ENCODE measurements around the gene NET1. TPM values are rescaled to one million over a fixed set of nuclear protein-coding genes. Genes with fewer than 3 reads are reported as not detected.

Gene NET1
- total RNA-seq, 1 donor from 2014 or later = 103 TPM

DNA sequence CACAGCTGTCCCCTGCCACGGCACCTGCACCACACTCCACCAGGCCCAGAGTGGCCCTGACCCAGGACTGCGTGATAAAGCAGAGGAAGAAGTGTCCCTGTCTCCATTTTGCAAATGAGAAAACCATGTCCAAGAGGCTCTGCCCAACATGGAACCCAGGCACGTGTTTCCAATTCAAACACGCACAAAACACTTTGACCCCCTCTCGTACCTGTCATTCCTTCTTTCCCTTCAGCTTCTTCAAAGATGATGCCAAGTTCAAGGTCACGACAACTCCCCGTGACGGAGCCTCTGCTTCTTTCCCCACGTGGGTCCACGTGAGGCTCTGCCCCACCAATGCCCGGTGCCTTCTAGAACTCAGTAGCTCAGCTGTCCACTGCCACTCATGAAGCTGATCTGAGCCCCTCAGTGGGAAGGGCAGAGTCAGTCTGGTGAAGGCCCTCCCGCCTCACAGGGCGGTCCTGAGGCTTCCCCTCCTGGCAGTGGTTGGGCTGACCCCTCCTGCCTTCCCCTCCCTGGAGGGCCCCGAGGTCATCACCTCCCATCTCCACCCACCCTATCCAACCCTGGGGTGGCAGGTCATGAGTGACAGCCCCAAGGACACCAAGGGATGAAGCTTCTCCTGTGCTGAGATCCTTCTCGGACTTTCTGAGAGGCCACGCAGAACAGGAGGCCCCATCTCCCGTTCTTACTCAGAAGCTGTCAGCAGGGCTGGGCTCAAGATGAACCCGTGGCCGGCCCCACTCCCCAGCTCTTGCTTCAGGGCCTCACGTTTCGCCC is 68.0 kb downstream of the NET1 start:
- H3K27me3 ChIP-seq = no peaks in the 10 kb centered on the region
- H3K36me3 ChIP-seq = no peaks in the 10 kb centered on the region
- H3K4me3 ChIP-seq = no peak overlapping the region
- TF ChIP-seq POLR2AphosphoS5 (IDR thresholded peaks at IDR 0.05; ENCODE audit: insufficient read depth in 1 of 2, low read depth in 1 of 2) (no peak), POLR2A (IDR thresholded peaks at IDR 0.05) (no peak)
- TF ChIP-seq, protein P1, sequence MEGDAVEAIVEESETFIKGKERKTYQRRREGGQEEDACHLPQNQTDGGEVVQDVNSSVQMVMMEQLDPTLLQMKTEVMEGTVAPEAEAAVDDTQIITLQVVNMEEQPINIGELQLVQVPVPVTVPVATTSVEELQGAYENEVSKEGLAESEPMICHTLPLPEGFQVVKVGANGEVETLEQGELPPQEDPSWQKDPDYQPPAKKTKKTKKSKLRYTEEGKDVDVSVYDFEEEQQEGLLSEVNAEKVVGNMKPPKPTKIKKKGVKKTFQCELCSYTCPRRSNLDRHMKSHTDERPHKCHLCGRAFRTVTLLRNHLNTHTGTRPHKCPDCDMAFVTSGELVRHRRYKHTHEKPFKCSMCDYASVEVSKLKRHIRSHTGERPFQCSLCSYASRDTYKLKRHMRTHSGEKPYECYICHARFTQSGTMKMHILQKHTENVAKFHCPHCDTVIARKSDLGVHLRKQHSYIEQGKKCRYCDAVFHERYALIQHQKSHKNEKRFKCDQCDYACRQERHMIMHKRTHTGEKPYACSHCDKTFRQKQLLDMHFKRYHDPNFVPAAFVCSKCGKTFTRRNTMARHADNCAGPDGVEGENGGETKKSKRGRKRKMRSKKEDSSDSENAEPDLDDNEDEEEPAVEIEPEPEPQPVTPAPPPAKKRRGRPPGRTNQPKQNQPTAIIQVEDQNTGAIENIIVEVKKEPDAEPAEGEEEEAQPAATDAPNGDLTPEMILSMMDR (IDR thresholded peaks at IDR 0.05) = no peak
- no peak for DNase-seq (ENCODE audit: extremely low spot score in 2 of 2)
- intact Hi-C loops (cut with DNase I) = no loop called here
- no peak overlapping the region for H3K27ac ChIP-seq
- H3K4me1 ChIP-seq = no peaks in the 10 kb centered on the region
- no peaks in the 10 kb centered on the region for H3K9me3 ChIP-seq

DNA sequence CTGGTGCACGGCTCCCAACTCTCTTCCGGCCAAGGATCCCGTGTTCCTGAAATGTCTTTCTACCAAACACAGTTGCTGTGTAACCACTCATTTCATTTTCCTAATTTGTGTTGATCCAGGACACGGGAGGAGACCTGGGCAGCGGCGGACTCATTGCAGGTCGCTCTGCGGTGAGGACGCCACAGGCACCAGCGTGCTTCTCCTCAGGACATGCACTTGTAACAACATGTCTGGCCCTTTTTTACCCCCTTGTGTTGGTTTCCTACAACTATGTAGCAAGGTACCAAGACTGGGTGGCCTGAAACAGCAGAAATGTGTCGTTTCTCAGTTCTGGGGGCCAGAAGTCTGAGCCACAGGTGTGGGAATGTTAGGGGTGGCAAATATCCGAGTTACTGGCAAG is 68.8 kb downstream of the NET1 start:
- no peak overlapping the region for H3K4me3 ChIP-seq
- H3K27ac ChIP-seq = no peak overlapping the region
- no peaks in the 10 kb centered on the region for H3K27me3 ChIP-seq
- no peaks in the 10 kb centered on the region for H3K36me3 ChIP-seq
- H3K4me1 ChIP-seq = no peaks in the 10 kb centered on the region
- no peaks in the 10 kb centered on the region for H3K9me3 ChIP-seq
- no peak for DNase-seq (ENCODE audit: extremely low spot score in 2 of 2)
- TF ChIP-seq POLR2A (IDR thresholded peaks at IDR 0.05) (no peak), POLR2AphosphoS5 (IDR thresholded peaks at IDR 0.05; ENCODE audit: insufficient read depth in 1 of 2, low read depth in 1 of 2) (no peak)
- TF ChIP-seq, protein P1 (IDR thresholded peaks at IDR 0.05) = no peak
- intact Hi-C loops (cut with DNase I) = no loop called here

DNA sequence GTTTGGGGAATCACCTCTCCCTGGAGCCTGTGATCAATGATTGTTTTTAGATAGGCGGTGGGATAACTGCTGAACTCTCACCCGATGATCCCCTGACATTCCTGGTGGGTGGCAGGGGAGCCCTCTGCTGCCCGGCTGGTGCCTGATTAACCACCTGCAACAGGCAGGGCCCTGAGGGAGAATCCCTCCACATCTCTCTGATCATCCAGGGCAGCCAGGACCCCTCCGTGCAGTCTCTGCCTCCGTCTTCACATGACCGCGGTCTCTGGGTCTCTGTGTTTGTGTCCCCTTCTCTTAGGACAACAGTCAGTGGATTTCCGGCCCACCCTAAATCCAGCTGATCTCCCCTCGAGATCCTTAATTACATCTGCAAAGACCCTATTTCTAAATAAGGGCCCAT is 69.7 kb downstream of the NET1 start:
- no peak for DNase-seq (ENCODE audit: extremely low spot score in 2 of 2)
- TF ChIP-seq POLR2A (IDR thresholded peaks at IDR 0.05) (no peak), POLR2AphosphoS5 (IDR thresholded peaks at IDR 0.05; ENCODE audit: insufficient read depth in 1 of 2, low read depth in 1 of 2) (no peak)
- TF ChIP-seq, protein P1 (IDR thresholded peaks at IDR 0.05) = no peak
- Histone ChIP-seq H3K4me1 (no peaks in the 10 kb centered on the region), H3K27me3 (no peaks in the 10 kb centered on the region), H3K36me3 (no peaks in the 10 kb centered on the region), H3K9me3 (no peaks in the 10 kb centered on the region), H3K27ac (no peak overlapping the region), H3K4me3 (no peak overlapping the region)
- intact Hi-C loops (cut with DNase I) = no loop called here

DNA sequence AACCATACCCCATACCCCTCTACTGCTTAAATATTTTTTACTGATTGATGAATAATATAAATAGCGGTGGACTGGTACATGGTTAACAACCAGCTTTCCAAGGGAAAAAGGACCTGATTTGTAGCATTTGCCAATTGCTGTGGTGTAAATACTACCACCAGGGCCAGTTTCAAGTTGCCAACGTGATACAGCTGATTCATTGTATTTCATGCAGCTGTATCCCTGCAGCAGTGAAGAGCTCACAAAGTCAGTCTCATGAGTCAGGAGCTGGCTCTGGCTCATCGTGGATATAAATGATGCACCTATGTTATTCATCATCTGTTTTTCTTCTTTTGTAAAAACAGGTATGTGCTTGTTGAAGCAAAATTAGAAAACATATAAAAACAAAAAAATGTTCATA is 71.8 kb downstream of the NET1 start:
- H3K36me3 ChIP-seq = no peaks in the 10 kb centered on the region
- DNase-seq (ENCODE audit: extremely low spot score in 2 of 2) = no peak
- peaks cover 2% of the 10 kb centered on the region for H3K4me1 ChIP-seq
- H3K9me3 ChIP-seq = no peaks in the 10 kb centered on the region
- no peak overlapping the region for H3K27ac ChIP-seq
- intact Hi-C loops (cut with DNase I) = no loop called here
- TF ChIP-seq POLR2AphosphoS5 (IDR thresholded peaks at IDR 0.05; ENCODE audit: insufficient read depth in 1 of 2, low read depth in 1 of 2) = peak in 1 of 2 donors; percentile 77
- TF ChIP-seq, protein P1 (IDR thresholded peaks at IDR 0.05) = no peak
- TF ChIP-seq POLR2A (IDR thresholded peaks at IDR 0.05) = no peak
- no peaks in the 10 kb centered on the region for H3K27me3 ChIP-seq
- no peak overlapping the region for H3K4me3 ChIP-seq

DNA sequence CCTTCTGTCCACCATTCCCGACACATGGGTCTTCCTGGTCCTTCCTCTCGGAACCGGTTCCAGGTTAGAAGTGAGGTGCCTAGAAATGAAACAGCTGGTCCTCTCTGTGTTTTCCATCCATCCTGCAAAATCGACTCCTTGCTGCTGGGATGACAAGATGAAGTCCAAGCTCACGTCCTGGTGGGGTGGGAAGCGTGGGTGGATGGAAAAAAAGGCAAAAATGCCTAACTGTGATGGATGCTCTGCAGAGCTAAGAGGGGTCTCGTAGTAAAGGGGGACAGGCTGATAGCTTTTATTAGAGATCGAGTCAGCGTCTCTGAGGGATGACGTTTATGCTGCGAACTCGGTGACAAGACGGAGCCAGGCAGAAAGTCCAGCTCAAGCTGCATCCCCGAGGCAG is 72.9 kb downstream of the NET1 start:
- intact Hi-C loops (cut with DNase I) = no loop called here
- no peak for DNase-seq (ENCODE audit: extremely low spot score in 2 of 2)
- Histone ChIP-seq H3K27me3 (no peaks in the 10 kb centered on the region), H3K9me3 (no peaks in the 10 kb centered on the region), H3K36me3 (no peaks in the 10 kb centered on the region), H3K4me1 (peaks cover 5% of the 10 kb centered on the region), H3K4me3 (no peak overlapping the region), H3K27ac (no peak overlapping the region)
- no peak for TF ChIP-seq POLR2A (IDR thresholded peaks at IDR 0.05)
- TF ChIP-seq POLR2AphosphoS5 (IDR thresholded peaks at IDR 0.05; ENCODE audit: insufficient read depth in 1 of 2, low read depth in 1 of 2) = no peak
- TF ChIP-seq, protein P1 (IDR thresholded peaks at IDR 0.05) = no peak
